Stomach (tissue), 4 donors: ENCODE measurements around the gene ZNF185.

Experiments used
- EP300 ChIP-seq: sonication (generic); formaldehyde crosslinking; IDR thresholded peaks from one replicate; pipeline ENCODE4 v1.6.1; 2017; ENCODE audit warnings: antibody characterized with exemption
- POLR2A ChIP-seq, 4 donors: fragments of 450-650 bp; IDR thresholded peaks; one replicate each; pipeline ENCODE4 v1.6.1; 2016; ENCODE audit warnings: antibody characterized with exemption in 4 of 4, control low read depth in 2 of 4, mild to moderate bottlenecking in 1 of 4, moderate library complexity in 1 of 4

- TF ChIP-seq POLR2A (IDR thresholded peaks at IDR 0.05) (no peak), EP300 (no peak)
Measured at GRCh38 chrX:152929898-152930297, 32.0 kb downstream of the ZNF185 start.
